Mesodermal cell (in vitro differentiated cells): ENCODE results near the gene CHST11.
"Not testable (repeated sequence)": the region's sequence is repeated elsewhere in the genome, so short reads cannot be mapped to it uniquely, and the experiment has no call there.

Experiments
- H3K27ac ChIP-seq: 2 replicates; pipeline ENCODE4 v1.7.0; 2013; ENCODE audit warnings: mild to moderate bottlenecking, low read depth, low read length, moderate library complexity; ENCODE audit not compliant: severe bottlenecking
- H3K36me3 ChIP-seq: 2 replicates; pipeline ENCODE4 v1.7.1; 2013; ENCODE audit warnings: mild to moderate bottlenecking, low read length, moderate library complexity; ENCODE audit not compliant: control insufficient read depth, insufficient read depth
- H3K4me1 ChIP-seq: one replicate; pipeline ENCODE4 v1.7.1; 2013; ENCODE audit warnings: mild to moderate bottlenecking, low read length; ENCODE audit not compliant: insufficient read depth, control insufficient read depth, poor library complexity, severe bottlenecking
- H3K4me3 ChIP-seq: 2 replicates; pipeline ENCODE4 v1.7.0; 2013; ENCODE audit warnings: low read length, control low read depth, mild to moderate bottlenecking; ENCODE audit not compliant: insufficient read depth, poor library complexity, severe bottlenecking; ENCODE audit errors: extremely low read depth
- H3K9me3 ChIP-seq: 2 replicates; pipeline ENCODE4 v1.7.1; 2013; ENCODE audit warnings: mild to moderate bottlenecking, low read length, moderate library complexity; ENCODE audit not compliant: control insufficient read depth
- WGBS, 2 experiments: methylation state at CpG; one replicate each; pipeline ENCODE4 v1.1.5; 2013; ENCODE audit warnings: missing lambda C conversion rate in 2 of 2; ENCODE audit not compliant: insufficient coverage in 2 of 2; 5-methylcytosine and 5-hydroxymethylcytosine counted together

Gene CHST11

GRCh38 chr12:104608998-104609397, 152.2 kb downstream of the CHST11 start:
- H3K9me3 ChIP-seq: no peaks in the 10 kb centered on the region
- no peak overlapping the region for H3K4me3 ChIP-seq
- WGBS, 2 experiments: 94 to 100% methylated on average over 1 to 2 of the region's 4 CpGs
- peaks cover 9% of the 10 kb centered on the region for H3K4me1 ChIP-seq
- no peaks in the 10 kb centered on the region for H3K36me3 ChIP-seq
- H3K27ac ChIP-seq: no peak overlapping the region

- no peaks in the 10 kb centered on the region for H3K9me3 ChIP-seq
- peaks cover 9% of the 10 kb centered on the region for H3K4me1 ChIP-seq
- H3K4me3 ChIP-seq: no peak overlapping the region
- no peak overlapping the region for H3K27ac ChIP-seq
- no peaks in the 10 kb centered on the region for H3K36me3 ChIP-seq
Measured at GRCh38 chr12:104609445-104609844, 152.7 kb downstream of the CHST11 start.

GRCh38 chr12:104610513-104611235, 153.9 kb downstream of the CHST11 start:
- H3K4me1 ChIP-seq: peaks cover 6% of the 10 kb centered on the region
- no peak overlapping the region for H3K27ac ChIP-seq
- 96 to 100% methylated on average over 3 of the region's 6 CpGs for WGBS, 2 experiments
- no peaks in the 10 kb centered on the region for H3K36me3 ChIP-seq
- H3K4me3 ChIP-seq: no peak overlapping the region
- no peaks in the 10 kb centered on the region for H3K9me3 ChIP-seq

GRCh38 chr12:104611671-104612070, 154.9 kb downstream of the CHST11 start:
- H3K27ac ChIP-seq: no peak overlapping the region
- no peak overlapping the region for H3K4me3 ChIP-seq
- H3K36me3 ChIP-seq: no peaks in the 10 kb centered on the region
- H3K4me1 ChIP-seq: no peaks in the 10 kb centered on the region
- H3K9me3 ChIP-seq: no peaks in the 10 kb centered on the region
- WGBS, 2 experiments: 96 to 99% methylated on average over 8 to 9 of the region's 12 CpGs

GRCh38 chr12:104613372-104613771, 156.6 kb downstream of the CHST11 start:
- H3K4me3 ChIP-seq, H3K27ac ChIP-seq, H3K4me1 ChIP-seq, H3K9me3 ChIP-seq, H3K36me3 ChIP-seq: not testable (repeated sequence)
- WGBS, 2 experiments: 100% methylated on average over 1 of the region's 3 CpGs; no CpG with 5 or more reads in 1 of the 2 experiments

- WGBS, 2 experiments: 79 to 93% methylated on average over 11 of the region's 12 CpGs
- Histone ChIP-seq H3K4me1 (peaks cover 4% of the 10 kb centered on the region), H3K9me3 (no peaks in the 10 kb centered on the region), H3K4me3 (no peak overlapping the region), H3K36me3 (no peaks in the 10 kb centered on the region), H3K27ac (no peak overlapping the region)
Measured at GRCh38 chr12:104615048-104615561, 158.4 kb downstream of the CHST11 start.

GRCh38 chr12:104618691-104619090, 161.9 kb downstream of the CHST11 start:
- H3K36me3 ChIP-seq: no peaks in the 10 kb centered on the region
- WGBS, 2 experiments: 67 to 100% methylated on average over 3 to 5 of the region's 5 CpGs
- H3K4me3 ChIP-seq: no peak overlapping the region
- H3K27ac ChIP-seq: no peak overlapping the region
- no peaks in the 10 kb centered on the region for H3K9me3 ChIP-seq
- peaks cover 4% of the 10 kb centered on the region for H3K4me1 ChIP-seq

- WGBS, 2 experiments: 80 to 86% methylated on average over 1 to 4 of the region's 7 CpGs
- H3K4me3 ChIP-seq: no peak overlapping the region
- H3K36me3 ChIP-seq: no peaks in the 10 kb centered on the region
- H3K27ac ChIP-seq: no peak overlapping the region
- no peaks in the 10 kb centered on the region for H3K9me3 ChIP-seq
- H3K4me1 ChIP-seq: peaks cover 4% of the 10 kb centered on the region
Measured at GRCh38 chr12:104619305-104619704, 162.6 kb downstream of the CHST11 start.

GRCh38 chr12:104620837-104621531, 164.2 kb downstream of the CHST11 start:
- no peaks in the 10 kb centered on the region for H3K36me3 ChIP-seq
- H3K4me3 ChIP-seq: no peak overlapping the region
- H3K27ac ChIP-seq: no peak overlapping the region
- 82 to 93% methylated on average over 4 of the region's 5 CpGs for WGBS, 2 experiments
- peaks cover 4% of the 10 kb centered on the region for H3K4me1 ChIP-seq
- H3K9me3 ChIP-seq: no peaks in the 10 kb centered on the region

- Histone ChIP-seq H3K27ac (no peak overlapping the region), H3K36me3 (no peaks in the 10 kb centered on the region), H3K9me3 (no peaks in the 10 kb centered on the region), H3K4me3 (no peak overlapping the region), H3K4me1 (peaks cover 4% of the 10 kb centered on the region)
- WGBS, 2 experiments: 55 to 57% methylated on average over 3 of the region's 3 CpGs
Measured at GRCh38 chr12:104622928-104623327, 166.2 kb downstream of the CHST11 start.

GRCh38 chr12:104623883-104624282, 167.1 kb downstream of the CHST11 start:
- WGBS, 2 experiments: 77 to 79% methylated on average over 7 of the region's 7 CpGs
- peaks cover 4% of the 10 kb centered on the region for H3K4me1 ChIP-seq
- no peak overlapping the region for H3K27ac ChIP-seq
- no peaks in the 10 kb centered on the region for H3K9me3 ChIP-seq
- no peaks in the 10 kb centered on the region for H3K36me3 ChIP-seq
- no peak overlapping the region for H3K4me3 ChIP-seq
